Esophagus muscularis mucosa (tissue), 4 donors: Measurements from ENCODE around the gene DNAAF6. TPM values are rescaled to one million over a fixed set of nuclear protein-coding genes. Genes with fewer than 3 reads are reported as not detected.
"Not testable (repeated sequence)": the region's sequence is repeated elsewhere in the genome, so short reads cannot be mapped to it uniquely, and the experiment has no call there.

ENCODE experiments used
- DNase-seq: peaks from one replicate; pipeline ENCODE4 v3.0.0-alpha.2; 2017; ENCODE audit errors: extremely low spot score
- H3K27ac ChIP-seq, 4 donors: fragments of 200-600 bp; sonication (generic); replicated peaks in 1 of 4; 1 replicate in 3 of 4; 2 replicates in 1 of 4; pipeline ENCODE4 v1.5.1; 2016 to 2019; ENCODE audit warnings: mild to moderate bottlenecking in 1 of 4
- H3K27me3 ChIP-seq, 4 donors: fragments of 200-600 bp; sonication (generic); one replicate each; pipeline versions ENCODE4 v1.5.1 to v1.6.0; 2016 to 2019
- H3K36me3 ChIP-seq, 4 donors: fragments of 200-600 bp; sonication (generic); one replicate each; pipeline ENCODE4 v1.5.1; 2016 to 2019
- H3K4me1 ChIP-seq, 4 donors: fragments of 200-600 bp; sonication (generic); one replicate each; pipeline ENCODE4 v1.5.1; 2016 to 2019
- H3K4me3 ChIP-seq, 4 donors: fragments of 200-600 bp; sonication (generic); 1 replicate in 2 of 4; 2 replicates in 2 of 4; pipeline ENCODE4 v1.5.1; 2016 to 2019; ENCODE audit warnings: mild to moderate bottlenecking in 4 of 4, moderate library complexity in 1 of 4
- H3K9me3 ChIP-seq, 4 donors: fragments of 200-600 bp; sonication (generic); 1 replicate in 3 of 4; 2 replicates in 1 of 4; pipeline ENCODE4 v1.5.1; 2016 to 2019
- EP300 ChIP-seq: sonication (generic); formaldehyde crosslinking; IDR thresholded peaks from one replicate; pipeline ENCODE4 v1.6.1; 2017; ENCODE audit warnings: antibody characterized with exemption
- POLR2A ChIP-seq: fragments of 450-650 bp; IDR thresholded peaks from one replicate; pipeline ENCODE4 v1.6.1; 2017; ENCODE audit warnings: antibody characterized with exemption, moderate library complexity, mild to moderate bottlenecking, low read depth
- POLR2AphosphoS5 ChIP-seq, 2 donors: sonication (generic); formaldehyde crosslinking; IDR thresholded peaks; one replicate each; pipeline ENCODE4 v1.6.1; 2017; ENCODE audit warnings: antibody characterized with exemption in 2 of 2
- WGBS: methylation state at CpG from one replicate; pipeline ENCODE4 v1.1.5; 2018; 5-methylcytosine and 5-hydroxymethylcytosine counted together
- intact Hi-C: fragments of 100-400 bp; cut with DNase I; formaldehyde crosslinking; loops from one replicate; pipeline ENCODE4 v1.15.1; 2023
- total RNA-seq, 4 donors: library from RNA; depleted of rRNA; stranded (reverse); fragments of >200 nt; gene quantifications; one replicate each; pipeline versions ENCODE4 v1.1.0 to v1.2.1, GENCODE V29; 2016
- TF ChIP-seq, protein P1 (sequence below), 3 experiments: fragments of 200-600 bp in 2 of 3; fragments of 450-650 bp in 1 of 3; sonication (generic) in 2 of 3; IDR thresholded peaks; one replicate each; pipeline ENCODE4 v1.5.1; 2017 to 2019; ENCODE audit warnings: antibody characterized with exemption in 3 of 3, mild to moderate bottlenecking in 2 of 3, moderate library complexity in 1 of 3

DNAAF6 gene
- total RNA-seq: not detected

- no peak for TF ChIP-seq POLR2A
- TF ChIP-seq POLR2AphosphoS5 (IDR thresholded peaks at IDR 0.05): no peak
- no peak for TF ChIP-seq EP300
- TF ChIP-seq, protein P1, sequence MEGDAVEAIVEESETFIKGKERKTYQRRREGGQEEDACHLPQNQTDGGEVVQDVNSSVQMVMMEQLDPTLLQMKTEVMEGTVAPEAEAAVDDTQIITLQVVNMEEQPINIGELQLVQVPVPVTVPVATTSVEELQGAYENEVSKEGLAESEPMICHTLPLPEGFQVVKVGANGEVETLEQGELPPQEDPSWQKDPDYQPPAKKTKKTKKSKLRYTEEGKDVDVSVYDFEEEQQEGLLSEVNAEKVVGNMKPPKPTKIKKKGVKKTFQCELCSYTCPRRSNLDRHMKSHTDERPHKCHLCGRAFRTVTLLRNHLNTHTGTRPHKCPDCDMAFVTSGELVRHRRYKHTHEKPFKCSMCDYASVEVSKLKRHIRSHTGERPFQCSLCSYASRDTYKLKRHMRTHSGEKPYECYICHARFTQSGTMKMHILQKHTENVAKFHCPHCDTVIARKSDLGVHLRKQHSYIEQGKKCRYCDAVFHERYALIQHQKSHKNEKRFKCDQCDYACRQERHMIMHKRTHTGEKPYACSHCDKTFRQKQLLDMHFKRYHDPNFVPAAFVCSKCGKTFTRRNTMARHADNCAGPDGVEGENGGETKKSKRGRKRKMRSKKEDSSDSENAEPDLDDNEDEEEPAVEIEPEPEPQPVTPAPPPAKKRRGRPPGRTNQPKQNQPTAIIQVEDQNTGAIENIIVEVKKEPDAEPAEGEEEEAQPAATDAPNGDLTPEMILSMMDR (IDR thresholded peaks at IDR 0.05): no peak
- Histone ChIP-seq H3K36me3 (no peaks in the 10 kb centered on the region), H3K4me3 (peak within 1 kb of the TSS; percentile 50 to 59 (median 51)), H3K4me1 (peaks cover 0 to 6% (median 0%) of the 10 kb centered on the region in 4 donors), H3K9me3 (no peaks in the 10 kb centered on the region), H3K27me3 (no peaks in the 10 kb centered on the region), H3K27ac (no peak within 1 kb of the TSS)
- 35% methylated on average over 38 of the region's 66 CpGs for WGBS
- no peak for DNase-seq
- intact Hi-C loops: no loop called here
These were observed at the start of gene DNAAF6, which contains the start of gene NUP62CL for GRCh38 chrX:107205770-107206696. DNAAF6 (plus strand) TSS chrX:107206611; CDS start chrX:107212876, 6,265 bp downstream. NUP62CL (minus strand) TSS chrX:107206433; CDS start chrX:107175146, 31,287 bp downstream.

- intact Hi-C loops, DNase-seq: not testable (repeated sequence)
- WGBS: no CpG with 5 or more reads among the region's 4 CpGs
These were observed 48.8 kb upstream of the DNAAF6 start for GRCh38 chrX:107157618-107158017.

DNA sequence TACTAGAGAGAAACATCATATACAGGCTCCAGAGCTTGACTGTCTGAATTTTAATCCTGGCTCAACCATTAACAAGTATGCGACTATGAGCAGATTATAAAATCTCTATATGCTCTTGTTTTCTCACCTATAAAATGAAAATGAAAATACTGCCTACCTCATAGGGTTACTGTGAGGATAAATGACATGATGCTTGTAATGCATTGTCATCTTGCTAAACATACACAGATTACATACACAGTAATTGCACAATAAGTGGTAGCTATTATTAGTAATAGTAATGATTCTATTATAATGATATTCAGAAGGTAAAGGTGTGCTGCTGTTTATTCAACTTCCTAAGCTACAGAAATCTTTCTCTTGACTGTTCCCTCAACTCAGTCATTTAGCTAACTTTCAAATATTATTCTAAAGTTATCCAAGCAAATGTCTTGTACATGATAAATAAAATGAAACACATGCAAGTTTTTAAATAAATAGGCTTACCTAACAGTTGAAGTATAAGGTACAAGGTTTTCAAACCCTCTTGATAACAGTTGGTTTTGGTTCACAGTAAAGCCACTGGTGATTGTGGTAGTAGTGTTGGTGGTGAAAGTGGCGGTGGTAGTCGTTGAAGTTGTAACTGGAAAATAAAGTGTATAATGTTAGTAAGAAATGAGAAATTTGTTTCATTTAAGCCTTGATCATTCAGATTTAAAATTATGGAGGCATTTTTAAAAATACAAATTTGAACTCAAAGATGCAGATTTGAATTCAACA is 39.1 kb upstream of the DNAAF6 start:
- intact Hi-C loops: no loop called here
- Histone ChIP-seq H3K4me1 (no peaks in the 10 kb centered on the region), H3K27ac (no peak overlapping the region), H3K27me3 (no peaks in the 10 kb centered on the region), H3K36me3 (no peaks in the 10 kb centered on the region), H3K4me3 (no peak overlapping the region), H3K9me3 (no peaks in the 10 kb centered on the region)
- TF ChIP-seq EP300 (no peak), POLR2AphosphoS5 (IDR thresholded peaks at IDR 0.05) (no peak), POLR2A (no peak)
- TF ChIP-seq, protein P1 (IDR thresholded peaks at IDR 0.05): no peak
- DNase-seq: no peak
- WGBS: 82% methylated on average over 3 of the region's 3 CpGs

More at GRCh38 chrX:107157618-107158017, 48.8 kb upstream of the DNAAF6 start:
- H3K27ac ChIP-seq, H3K36me3 ChIP-seq, H3K4me3 ChIP-seq, H3K9me3 ChIP-seq, H3K27me3 ChIP-seq, H3K4me1 ChIP-seq: not testable (repeated sequence)

DNA sequence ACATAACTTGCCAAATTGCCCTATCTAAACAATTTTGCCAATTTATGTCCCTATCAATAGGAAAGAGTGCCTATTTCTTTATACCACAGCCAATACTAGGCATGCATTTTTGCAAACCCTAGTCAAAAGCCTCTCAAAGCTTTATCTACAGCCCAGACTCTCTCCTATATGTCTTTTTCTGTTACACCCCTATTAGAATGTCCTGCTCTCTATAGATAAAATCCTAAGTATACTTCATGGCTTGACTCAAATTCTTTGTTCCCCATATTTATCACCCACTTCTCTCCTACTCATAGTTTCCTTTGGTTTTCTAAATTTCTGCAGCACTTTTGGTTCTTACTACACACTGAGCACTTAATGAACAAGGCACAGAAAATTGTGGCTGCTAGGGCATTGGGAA is 38.2 kb upstream of the DNAAF6 start:
- H3K36me3 ChIP-seq: no peaks in the 10 kb centered on the region
- no peaks in the 10 kb centered on the region for H3K9me3 ChIP-seq
- H3K4me1 ChIP-seq: no peaks in the 10 kb centered on the region
- H3K4me3 ChIP-seq: no peak overlapping the region
- intact Hi-C loops: no loop called here
- no peak for DNase-seq
- no peak overlapping the region for H3K27ac ChIP-seq
- H3K27me3 ChIP-seq: no peaks in the 10 kb centered on the region
- TF ChIP-seq POLR2AphosphoS5 (IDR thresholded peaks at IDR 0.05): no peak
- TF ChIP-seq, protein P1 (IDR thresholded peaks at IDR 0.05): no peak
- no peak for TF ChIP-seq POLR2A
- no peak for TF ChIP-seq EP300

GRCh38 chrX:107168712-107169111 is 37.7 kb upstream of the DNAAF6 start:
- no peak for DNase-seq
- Histone ChIP-seq H3K4me1 (no peaks in the 10 kb centered on the region), H3K27ac (no peak overlapping the region), H3K4me3 (no peak overlapping the region), H3K27me3 (no peaks in the 10 kb centered on the region), H3K36me3 (no peaks in the 10 kb centered on the region), H3K9me3 (no peaks in the 10 kb centered on the region)
- 77% methylated on average over 1 of the region's 1 CpG for WGBS
- intact Hi-C loops: no loop called here
- TF ChIP-seq, protein P1 (IDR thresholded peaks at IDR 0.05): no peak
- TF ChIP-seq POLR2A: no peak
- TF ChIP-seq POLR2AphosphoS5 (IDR thresholded peaks at IDR 0.05): no peak
- no peak for TF ChIP-seq EP300
